ENCODE measurements around the gene GSE1.

Gene GSE1

GRCh38 chr16:85626191-85626981 is 13.3 kb downstream of the GSE1 start:
- H3K27ac ChIP-seq (replicated peaks) = no peak overlapping the region
- no peak for DNase-seq (ENCODE audit: low read depth in 1 of 2, low spot score in 1 of 2)
- no peaks in the 10 kb centered on the region for H3K27me3 ChIP-seq (ENCODE audit: insufficient read depth, poor library complexity, severe bottlenecking)
- TF ChIP-seq POLR2AphosphoS5 (IDR thresholded peaks at IDR 0.05; ENCODE audit: low read depth) (no peak), REST (IDR thresholded peaks at IDR 0.05; ENCODE audit: insufficient replicate concordance, low read depth) (no peak), GABPA (IDR thresholded peaks at IDR 0.05; ENCODE audit: low read depth) (no peak), SPI1 (IDR thresholded peaks at IDR 0.05; ENCODE audit: borderline replicate concordance, low read depth) (no peak), CTCF (IDR thresholded peaks at IDR 0.05; ENCODE audit: insufficient read depth, low read length) (no peak)
- H3K4me3 ChIP-seq (replicated peaks; ENCODE audit: insufficient read depth, low read length) = no peak overlapping the region

GRCh38 chr16:85627089-85627488 is 14.0 kb downstream of the GSE1 start:
- no peak overlapping the region for H3K27ac ChIP-seq (replicated peaks)
- no peak for DNase-seq (ENCODE audit: low read depth in 1 of 2, low spot score in 1 of 2)
- no peak overlapping the region for H3K4me3 ChIP-seq (replicated peaks; ENCODE audit: insufficient read depth, low read length)
- H3K27me3 ChIP-seq (ENCODE audit: insufficient read depth, poor library complexity, severe bottlenecking) = no peaks in the 10 kb centered on the region
- TF ChIP-seq REST (IDR thresholded peaks at IDR 0.05; ENCODE audit: insufficient replicate concordance, low read depth) (no peak), SPI1 (IDR thresholded peaks at IDR 0.05; ENCODE audit: borderline replicate concordance, low read depth) (no peak), GABPA (IDR thresholded peaks at IDR 0.05; ENCODE audit: low read depth) (no peak), POLR2AphosphoS5 (IDR thresholded peaks at IDR 0.05; ENCODE audit: low read depth) (no peak), CTCF (IDR thresholded peaks at IDR 0.05; ENCODE audit: insufficient read depth, low read length) (no peak)

- Histone ChIP-seq H3K27ac (replicated peaks) (no peak overlapping the region), H3K4me3 (replicated peaks; ENCODE audit: insufficient read depth, low read length) (no peak overlapping the region), H3K27me3 (ENCODE audit: insufficient read depth, poor library complexity, severe bottlenecking) (no peaks in the 10 kb centered on the region)
- TF ChIP-seq GABPA (IDR thresholded peaks at IDR 0.05; ENCODE audit: low read depth) = no peak
- no peak for TF ChIP-seq POLR2AphosphoS5 (IDR thresholded peaks at IDR 0.05; ENCODE audit: low read depth)
- TF ChIP-seq CTCF (IDR thresholded peaks at IDR 0.05; ENCODE audit: insufficient read depth, low read length) = no peak
- no peak for TF ChIP-seq SPI1 (IDR thresholded peaks at IDR 0.05; ENCODE audit: borderline replicate concordance, low read depth)
- no peak for TF ChIP-seq REST (IDR thresholded peaks at IDR 0.05; ENCODE audit: insufficient replicate concordance, low read depth)
- no peak for DNase-seq (ENCODE audit: low read depth in 1 of 2, low spot score in 1 of 2)
Measured at GRCh38 chr16:85627526-85628264, 14.6 kb downstream of the GSE1 start.

All from HL-60 (cell line).